ENCODE results near the gene EPAS1.

EPAS1 gene

GRCh38 chr2:46270384-46270783, 26.8 kb upstream of the EPAS1 start:
- intact Hi-C loops (cut with DNase I): no loop called here
- DNase-seq: no peak

GRCh38 chr2:46273225-46273863, 23.9 kb upstream of the EPAS1 start:
- no peak for DNase-seq
- intact Hi-C loops (cut with DNase I): no loop called here

GRCh38 chr2:46273919-46274318, 23.3 kb upstream of the EPAS1 start:
- DNase-seq: no peak
- intact Hi-C loops (cut with DNase I): no loop called here

GRCh38 chr2:46274586-46274985, 22.6 kb upstream of the EPAS1 start:
- intact Hi-C loops (cut with DNase I): no loop called here
- no peak for DNase-seq

GRCh38 chr2:46275995-46276394, 21.2 kb upstream of the EPAS1 start:
- intact Hi-C loops (cut with DNase I): no loop called here

GRCh38 chr2:46276642-46277041, 20.6 kb upstream of the EPAS1 start:
- no peak for DNase-seq
- intact Hi-C loops (cut with DNase I): no loop called here

More at GRCh38 chr2:46275995-46276394, 21.2 kb upstream of the EPAS1 start:
- peak in 3 of 10 donors; percentile 22 to 89 (median 86) for DNase-seq

GRCh38 chr2:46277431-46278190, 19.6 kb upstream of the EPAS1 start:
- DNase-seq: no peak
- intact Hi-C loops (cut with DNase I): no loop called here

- intact Hi-C loops (cut with DNase I): no loop called here
- no peak for DNase-seq
Observed at GRCh38 chr2:46278952-46279351, 18.3 kb upstream of the EPAS1 start.

GRCh38 chr2:46281939-46282338, 15.3 kb upstream of the EPAS1 start:
- intact Hi-C loops (cut with DNase I): no loop called here

GRCh38 chr2:46283693-46284092, 13.5 kb upstream of the EPAS1 start:
- intact Hi-C loops (cut with DNase I): no loop called here
- no peak for DNase-seq

More at GRCh38 chr2:46281939-46282338, 15.3 kb upstream of the EPAS1 start:
- DNase-seq: no peak

GRCh38 chr2:46284260-46284659, 12.9 kb upstream of the EPAS1 start:
- DNase-seq: no peak
- intact Hi-C loops (cut with DNase I): no loop called here

- intact Hi-C loops (cut with DNase I): no loop called here
- DNase-seq: no peak
Observed at GRCh38 chr2:46284796-46285195, 12.4 kb upstream of the EPAS1 start.

GRCh38 chr2:46286715-46287114, 10.5 kb upstream of the EPAS1 start:
- DNase-seq: peak in 1 of 10 donors; percentile 74
- intact Hi-C loops (cut with DNase I): no loop called here

GRCh38 chr2:46290078-46290477, 7.1 kb upstream of the EPAS1 start:
- DNase-seq: no peak
- intact Hi-C loops (cut with DNase I): no loop called here

GRCh38 chr2:46293466-46293865, 3.7 kb upstream of the EPAS1 start:
- intact Hi-C loops (cut with DNase I): no loop called here
- DNase-seq: no peak

- DNase-seq: peak in 1 of 10 donors; percentile 39
- intact Hi-C loops (cut with DNase I): no loop called here
Observed at GRCh38 chr2:46294176-46294836, 2.9 kb upstream of the EPAS1 start.

GRCh38 chr2:46296216-46296839, 879 bp upstream of the EPAS1 start:
- intact Hi-C loops (cut with DNase I): loop anchor here (5.0 kb wide), 1 partner anchor 234 kb away; no protein-coding TSS in a partner anchor
- DNase-seq: peak in 4 of 10 donors; percentile 31 to 78 (median 56)

- intact Hi-C loops (cut with DNase I): loop anchor here (5.0 kb wide), 1 partner anchor 235 kb away; no protein-coding TSS in a partner anchor
Observed at GRCh38 chr2:46297546-46298271, 502 bp downstream of the EPAS1 start.

GRCh38 chr2:46298272-46298521, 990 bp downstream of the EPAS1 start:
- intact Hi-C loops (cut with DNase I): loop anchor here (5.0 kb wide), 1 partner anchor 236 kb away; no protein-coding TSS in a partner anchor
- DNase-seq: no peak

More at GRCh38 chr2:46297546-46298271, 502 bp downstream of the EPAS1 start:
- DNase-seq: peak in 4 of 10 donors; percentile 21 to 86 (median 72)
